Lower lobe of right lung (tissue), 2 donors: Measurements from ENCODE around the gene CNN1. TPM values are rescaled to one million over a fixed set of nuclear protein-coding genes. Genes with fewer than 3 reads are reported as not detected.

Experiments
- ATAC-seq, 2 donors: fragments of 200-7000 bp; cut with Tn5 transposase; one replicate each; pipeline ENCODE4 v1.9.1; 2020 to 2022; ENCODE audit warnings: mild to moderate bottlenecking in 2 of 2, moderate library complexity in 2 of 2
- DNase-seq: peaks from one replicate; pipeline ENCODE4 v3.0.0-alpha.2; 2020
- H3K27ac ChIP-seq: fragments of 200-600 bp; one replicate; pipeline ENCODE4 v1.8.0; 2022
- H3K27me3 ChIP-seq: fragments of 200-600 bp; one replicate; pipeline ENCODE4 v1.8.0; 2022; ENCODE audit warnings: low read depth
- H3K36me3 ChIP-seq: fragments of 200-600 bp; one replicate; pipeline ENCODE4 v1.8.0; 2022; ENCODE audit warnings: mild to moderate bottlenecking
- H3K4me1 ChIP-seq: fragments of 200-600 bp; one replicate; pipeline ENCODE4 v1.8.0; 2022
- H3K4me3 ChIP-seq: fragments of 200-600 bp; one replicate; pipeline ENCODE4 v1.8.0; 2022; ENCODE audit warnings: mild to moderate bottlenecking
- H3K9me3 ChIP-seq: fragments of 200-600 bp; one replicate; pipeline ENCODE4 v1.8.0; 2022
- CTCF ChIP-seq: fragments of 200-600 bp; IDR thresholded peaks from one replicate; pipeline ENCODE4 v1.8.0; 2022; ENCODE audit warnings: antibody characterized with exemption, mild to moderate bottlenecking
- intact Hi-C: fragments of 100-400 bp; cut with DNase I; formaldehyde crosslinking; loops from one replicate; pipeline ENCODE4 v1.11.0; 2022
- total RNA-seq: library from RNA; stranded (reverse); fragmentation: NEBNext Ultra II Directional; extraction: Animal tissue kit (Norgen Biotek cat#: 25700); gene quantifications from one replicate; pipeline ENCODE4 v1.2.1, GENCODE V29; 2021
- donor health status: DM: no; HTN: yes; CAD: no; lungs with severe emphysema.

Gene CNN1
- total RNA-seq, 1 donor from 2014 or later = 16.4 TPM

GRCh38 chr19:11554160-11554559 is 15.5 kb downstream of the CNN1 start:
- Histone ChIP-seq H3K36me3 (peaks cover 42% of the 10 kb centered on the region), H3K9me3 (no peaks in the 10 kb centered on the region), H3K27me3 (no peaks in the 10 kb centered on the region), H3K4me1 (peaks cover 19% of the 10 kb centered on the region), H3K4me3 (no peak overlapping the region), H3K27ac (no peak overlapping the region)
- intact Hi-C loops = no loop called here
- ATAC-seq (no peak), DNase-seq (no peak)
- TF ChIP-seq CTCF = no peak

- Histone ChIP-seq H3K4me1 (peaks cover 28% of the 10 kb centered on the region), H3K9me3 (no peaks in the 10 kb centered on the region), H3K36me3 (peaks cover 42% of the 10 kb centered on the region), H3K27me3 (no peaks in the 10 kb centered on the region), H3K4me3 (no peak overlapping the region), H3K27ac (no peak overlapping the region)
- intact Hi-C loops = no loop called here
- DNase-seq = no peak
- no peak for TF ChIP-seq CTCF
- no peak for ATAC-seq
Measured at GRCh38 chr19:11555246-11555645, 16.6 kb downstream of the CNN1 start.

- ATAC-seq = no peak
- TF ChIP-seq CTCF = no peak
- DNase-seq = no peak
Measured at GRCh38 chr19:11556634-11557420, 18.2 kb downstream of the CNN1 start.

GRCh38 chr19:11558881-11559828 is 20.5 kb downstream of the CNN1 start, which contains the start of gene ELOF1:
Gene ELOF1 (minus strand): TSS chr19:11559230. CDS start chr19:11554347, 4,883 bp downstream.
- Histone ChIP-seq H3K27me3 (no peaks in the 10 kb centered on the region), H3K27ac (peak within 1 kb of the TSS; percentile 83), H3K4me3 (peak within 1 kb of the TSS; percentile 88), H3K36me3 (peaks cover 22% of the 10 kb centered on the region), H3K9me3 (no peaks in the 10 kb centered on the region), H3K4me1 (peaks cover 34% of the 10 kb centered on the region)
- no peak for TF ChIP-seq CTCF
- DNase-seq (peak; percentile 99), ATAC-seq (peak; percentile 98)
- intact Hi-C loops = no loop called here

More at GRCh38 chr19:11556634-11557420, 18.2 kb downstream of the CNN1 start:
- Histone ChIP-seq H3K27me3 (no peaks in the 10 kb centered on the region), H3K4me3 (no peak overlapping the region), H3K27ac (no peak overlapping the region), H3K4me1 (peaks cover 34% of the 10 kb centered on the region), H3K36me3 (peaks cover 42% of the 10 kb centered on the region), H3K9me3 (no peaks in the 10 kb centered on the region)
- intact Hi-C loops = no loop called here

GRCh38 chr19:11560404-11561051 is 21.9 kb downstream of the CNN1 start:
- Histone ChIP-seq H3K27ac (no peak overlapping the region), H3K4me3 (peak overlapping the region; percentile 88), H3K9me3 (no peaks in the 10 kb centered on the region), H3K27me3 (no peaks in the 10 kb centered on the region), H3K4me1 (peaks cover 34% of the 10 kb centered on the region), H3K36me3 (peaks cover 8% of the 10 kb centered on the region)
- peak; percentile 68 for TF ChIP-seq CTCF
- intact Hi-C loops = no loop called here
- DNase-seq = no peak
- peak; percentile 78 to 80 for ATAC-seq
